OCI-LY7 (cell line): ENCODE results near the gene RPUSD3.
"Not testable (repeated sequence)": the region's sequence is repeated elsewhere in the genome, so short reads cannot be mapped to it uniquely, and the experiment has no call there.

Experiments
- CTCF ChIP-seq: fragments of 200-600 bp; sonication (generic); conservative IDR thresholded peaks from 2 replicates; pipeline ENCODE4 v1.5.1; 2014; ENCODE audit warnings: mild to moderate bottlenecking, antibody characterized with exemption, low read length, moderate library complexity, mixed read lengths
- EZH2phosphoT487 ChIP-seq: fragments of 200-600 bp; sonication (generic); IDR thresholded peaks from 2 replicates; pipeline ENCODE4 v1.6.1; 2018; ENCODE audit warnings: low read depth, borderline replicate concordance, mild to moderate bottlenecking, mixed run types, antibody characterized with exemption, low read length, moderate library complexity, mixed read lengths

GRCh38 chr3:9865125-9865637 is 21.4 kb upstream of the RPUSD3 start:
- not testable (repeated sequence) for TF ChIP-seq CTCF, EZH2phosphoT487
